Activated T-cell treated with anti-CD3 and anti-CD28 coated beads, Interleukin-2, amount 50 U/mL, for 4 hours (primary cell): ENCODE measurements around the gene CEMIP2. TPM values are rescaled to one million over a fixed set of nuclear protein-coding genes. Genes with fewer than 3 reads are reported as not detected.
"Not testable (repeated sequence)": the region's sequence is repeated elsewhere in the genome, so short reads cannot be mapped to it uniquely, and the experiment has no call there.

ENCODE experiments used
- ATAC-seq, 2 donors: fragments of 200-7000 bp; cut with Tn5 transposase; one replicate each; pipeline ENCODE4 v1.10.0; 2021
- DNase-seq: peaks from one replicate; pipeline ENCODE4 v3.0.0-alpha.2; 2020
- H3K27me3 Mint-ChIP-seq: one replicate; pipeline ENCODE4 v1.8.0; 2021; ENCODE audit warnings: low read depth, mixed read lengths
- H3K36me3 Mint-ChIP-seq: one replicate; pipeline ENCODE4 v1.8.0; 2022; ENCODE audit warnings: mixed read lengths; ENCODE audit not compliant: insufficient read depth
- H3K4me1 Mint-ChIP-seq: one replicate; pipeline ENCODE4 v1.8.0; 2021; ENCODE audit warnings: low read depth, mixed read lengths
- H3K4me3 Mint-ChIP-seq: one replicate; pipeline ENCODE4 v1.8.0; 2021; ENCODE audit warnings: mild to moderate bottlenecking, moderate library complexity, mixed read lengths
- H3K9me3 Mint-ChIP-seq: one replicate; pipeline ENCODE4 v1.8.0; 2021; ENCODE audit warnings: mixed read lengths
- total RNA-seq, 3 donors: library from RNA; stranded (reverse); gene quantifications; one replicate each; pipeline ENCODE4 v1.2.1, GENCODE V29; 2021

Gene CEMIP2
- total RNA-seq, 3 donors from 2014 or later, result 51.1 to 71.9 (median 66.2) TPM

- Mint-ChIP-seq H3K36me3 (peaks cover 4% of the 10 kb centered on the region), H3K9me3 (peaks cover 4% of the 10 kb centered on the region), H3K4me3 (no peak overlapping the region), H3K4me1 (peaks cover 14% of the 10 kb centered on the region), H3K27me3 (no peaks in the 10 kb centered on the region)
- no peak for DNase-seq
- ATAC-seq, result no peak
These were observed 92.5 kb downstream of the CEMIP2 start for GRCh38 chr9:71675857-71676165.

- H3K27me3 Mint-ChIP-seq, result no peaks in the 10 kb centered on the region
- H3K36me3 Mint-ChIP-seq, result peaks cover 4% of the 10 kb centered on the region
- peaks cover 4% of the 10 kb centered on the region for H3K9me3 Mint-ChIP-seq
- no peak overlapping the region for H3K4me3 Mint-ChIP-seq
- peaks cover 14% of the 10 kb centered on the region for H3K4me1 Mint-ChIP-seq
- DNase-seq, result no peak
- ATAC-seq, result no peak
These were observed 93.0 kb downstream of the CEMIP2 start for GRCh38 chr9:71675105-71675856.

GRCh38 chr9:71672573-71672972 lies 95.7 kb downstream of the CEMIP2 start:
- Mint-ChIP-seq H3K9me3 (peaks cover 4% of the 10 kb centered on the region), H3K27me3 (no peaks in the 10 kb centered on the region), H3K36me3 (no peaks in the 10 kb centered on the region), H3K4me3 (no peak overlapping the region), H3K4me1 (no peaks in the 10 kb centered on the region)
- ATAC-seq (no peak), DNase-seq (no peak)

GRCh38 chr9:71671289-71671688 lies 97.0 kb downstream of the CEMIP2 start:
- no peak overlapping the region for H3K4me3 Mint-ChIP-seq
- ATAC-seq, result no peak

GRCh38 chr9:71670121-71670520 lies 98.2 kb downstream of the CEMIP2 start:
- no peak overlapping the region for H3K4me3 Mint-ChIP-seq
- no peaks in the 10 kb centered on the region for H3K9me3 Mint-ChIP-seq
- DNase-seq (no peak), ATAC-seq (no peak)
- no peaks in the 10 kb centered on the region for H3K27me3 Mint-ChIP-seq
- no peaks in the 10 kb centered on the region for H3K36me3 Mint-ChIP-seq
- H3K4me1 Mint-ChIP-seq, result no peaks in the 10 kb centered on the region

More at GRCh38 chr9:71671289-71671688, 97.0 kb downstream of the CEMIP2 start:
- Mint-ChIP-seq H3K9me3 (peaks cover under 1% of the 10 kb centered on the region), H3K27me3 (no peaks in the 10 kb centered on the region), H3K4me1 (no peaks in the 10 kb centered on the region), H3K36me3 (no peaks in the 10 kb centered on the region)
- DNase-seq, result no peak

- DNase-seq (no peak), ATAC-seq (no peak)
- Mint-ChIP-seq H3K36me3 (no peaks in the 10 kb centered on the region), H3K4me1 (peaks cover 2% of the 10 kb centered on the region), H3K9me3 (no peaks in the 10 kb centered on the region), H3K27me3 (no peaks in the 10 kb centered on the region), H3K4me3 (no peak overlapping the region)
These were observed 98.9 kb downstream of the CEMIP2 start for GRCh38 chr9:71669284-71669995.

GRCh38 chr9:71668717-71669116 lies 99.6 kb downstream of the CEMIP2 start:
- peaks cover 2% of the 10 kb centered on the region for H3K4me1 Mint-ChIP-seq
- H3K27me3 Mint-ChIP-seq, result no peaks in the 10 kb centered on the region
- DNase-seq (no peak), ATAC-seq (no peak)
- no peak overlapping the region for H3K4me3 Mint-ChIP-seq
- no peaks in the 10 kb centered on the region for H3K9me3 Mint-ChIP-seq
- H3K36me3 Mint-ChIP-seq, result no peaks in the 10 kb centered on the region

- DNase-seq (no peak), ATAC-seq (no peak)
- no peaks in the 10 kb centered on the region for H3K9me3 Mint-ChIP-seq
- H3K4me1 Mint-ChIP-seq, result peaks cover 3% of the 10 kb centered on the region
- no peaks in the 10 kb centered on the region for H3K27me3 Mint-ChIP-seq
- no peak overlapping the region for H3K4me3 Mint-ChIP-seq
- no peaks in the 10 kb centered on the region for H3K36me3 Mint-ChIP-seq
These were observed 103.1 kb downstream of the CEMIP2 start for GRCh38 chr9:71665247-71665646.

GRCh38 chr9:71664566-71664965 lies 103.7 kb downstream of the CEMIP2 start:
- Mint-ChIP-seq H3K4me1 (peaks cover 3% of the 10 kb centered on the region), H3K9me3 (no peaks in the 10 kb centered on the region), H3K36me3 (no peaks in the 10 kb centered on the region), H3K27me3 (no peaks in the 10 kb centered on the region), H3K4me3 (no peak overlapping the region)
- ATAC-seq (no peak), DNase-seq (no peak)

GRCh38 chr9:71663931-71664459 lies 104.3 kb downstream of the CEMIP2 start:
- ATAC-seq (no peak), DNase-seq (no peak)
- Mint-ChIP-seq H3K27me3 (no peaks in the 10 kb centered on the region), H3K4me3 (no peak overlapping the region), H3K4me1 (peaks cover 3% of the 10 kb centered on the region), H3K9me3 (no peaks in the 10 kb centered on the region), H3K36me3 (no peaks in the 10 kb centered on the region)

GRCh38 chr9:71663216-71663615 lies 105.1 kb downstream of the CEMIP2 start:
- no peaks in the 10 kb centered on the region for H3K36me3 Mint-ChIP-seq
- peaks cover 3% of the 10 kb centered on the region for H3K4me1 Mint-ChIP-seq
- no peak for ATAC-seq
- DNase-seq, result no peak
- H3K4me3 Mint-ChIP-seq, result no peak overlapping the region
- no peaks in the 10 kb centered on the region for H3K27me3 Mint-ChIP-seq
- peaks cover 1% of the 10 kb centered on the region for H3K9me3 Mint-ChIP-seq

- ATAC-seq, result no peak
These were observed 106.2 kb downstream of the CEMIP2 start for GRCh38 chr9:71662082-71662481.

GRCh38 chr9:71657276-71657675 lies 111.0 kb downstream of the CEMIP2 start:
- not testable (repeated sequence) for H3K4me1 Mint-ChIP-seq, H3K36me3 Mint-ChIP-seq, ATAC-seq, H3K27me3 Mint-ChIP-seq, H3K4me3 Mint-ChIP-seq, DNase-seq
- H3K9me3 Mint-ChIP-seq, result peaks cover 15% of the 10 kb centered on the region

More at GRCh38 chr9:71662082-71662481, 106.2 kb downstream of the CEMIP2 start:
- Mint-ChIP-seq H3K36me3 (no peaks in the 10 kb centered on the region), H3K4me1 (peaks cover 3% of the 10 kb centered on the region), H3K4me3 (no peak overlapping the region), H3K9me3 (peaks cover 10% of the 10 kb centered on the region), H3K27me3 (no peaks in the 10 kb centered on the region)
- no peak for DNase-seq

GRCh38 chr9:71656496-71656895 lies 111.8 kb downstream of the CEMIP2 start:
- ATAC-seq, result no peak
- Mint-ChIP-seq H3K4me1 (peaks cover 2% of the 10 kb centered on the region), H3K36me3 (no peaks in the 10 kb centered on the region), H3K9me3 (peaks cover 15% of the 10 kb centered on the region), H3K27me3 (peaks cover 1% of the 10 kb centered on the region), H3K4me3 (no peak overlapping the region)
- DNase-seq, result no peak

GRCh38 chr9:71655778-71656177 lies 112.5 kb downstream of the CEMIP2 start:
- no peaks in the 10 kb centered on the region for H3K36me3 Mint-ChIP-seq
- H3K27me3 Mint-ChIP-seq, result peaks cover 1% of the 10 kb centered on the region
- H3K4me1 Mint-ChIP-seq, result peaks cover 2% of the 10 kb centered on the region
- no peak for DNase-seq
- H3K9me3 Mint-ChIP-seq, result peaks cover 15% of the 10 kb centered on the region
- no peak for ATAC-seq
- no peak overlapping the region for H3K4me3 Mint-ChIP-seq
